SK-N-SH (cell line): ENCODE measurements around the gene ZNF683.

Experiments
- CTCF ChIP-seq: fragments of 200-600 bp; sonication (generic); IDR thresholded peaks from 2 replicates; pipeline ENCODE4 v1.6.1; 2017; ENCODE audit warnings: antibody characterized with exemption, mild to moderate bottlenecking, moderate library complexity
- EP300 ChIP-seq, 2 experiments: IDR thresholded peaks; 2 replicates each; pipeline versions ENCODE4 v1.4.0 to v1.6.1; 2012; ENCODE audit warnings: borderline replicate concordance in 1 of 2, low read depth in 1 of 2, low read length in 1 of 2
- EZH2phosphoT487 ChIP-seq: fragments of 200-600 bp; sonication (generic); IDR thresholded peaks from 2 replicates; pipeline ENCODE4 v1.6.1; 2017; ENCODE audit warnings: low read depth, mixed run types, mild to moderate bottlenecking, antibody characterized with exemption, moderate library complexity, borderline replicate concordance
- FOSL2 ChIP-seq: IDR thresholded peaks from 2 replicates; pipeline ENCODE4 v1.4.0; 2012; ENCODE audit warnings: low read depth, mild to moderate bottlenecking, moderate library complexity, borderline replicate concordance
- GABPA ChIP-seq: IDR thresholded peaks from 2 replicates; pipeline ENCODE4 v1.4.0; 2012; ENCODE audit warnings: low read depth, mild to moderate bottlenecking
- NRF1 ChIP-seq: IDR thresholded peaks from 2 replicates; pipeline ENCODE4 v1.6.1; 2012; ENCODE audit warnings: low read depth, mild to moderate bottlenecking, low read length
- POLR2AphosphoS5 ChIP-seq: IDR thresholded peaks from 2 replicates; pipeline ENCODE4 v1.6.1; 2012; ENCODE audit warnings: low read depth, low read length
- RAD21 ChIP-seq: IDR thresholded peaks from 2 replicates; pipeline ENCODE4 v1.6.1; 2012; ENCODE audit warnings: mild to moderate bottlenecking, low read length
- RCOR1 ChIP-seq: fragments of 150-350 bp; IDR thresholded peaks from 2 replicates; pipeline ENCODE4 v1.6.1; 2017; ENCODE audit warnings: antibody characterized with exemption, low read length
- SMC3 ChIP-seq: IDR thresholded peaks from 2 replicates; pipeline ENCODE4 v1.6.1; 2012; ENCODE audit warnings: low read depth, low read length, improper control_type of control experiment
- TF ChIP-seq, protein P1 (sequence below): IDR thresholded peaks from 2 replicates; pipeline ENCODE4; 2012
- TF ChIP-seq, protein P2 (sequence below): IDR thresholded peaks from 2 replicates; pipeline ENCODE4 v1.6.1; 2012; ENCODE audit warnings: mild to moderate bottlenecking, low read depth, low read length, moderate library complexity
- TF ChIP-seq, protein P3 (sequence below): IDR thresholded peaks from 2 replicates; pipeline ENCODE4 v1.4.0; 2012; ENCODE audit warnings: low read depth

DNA sequence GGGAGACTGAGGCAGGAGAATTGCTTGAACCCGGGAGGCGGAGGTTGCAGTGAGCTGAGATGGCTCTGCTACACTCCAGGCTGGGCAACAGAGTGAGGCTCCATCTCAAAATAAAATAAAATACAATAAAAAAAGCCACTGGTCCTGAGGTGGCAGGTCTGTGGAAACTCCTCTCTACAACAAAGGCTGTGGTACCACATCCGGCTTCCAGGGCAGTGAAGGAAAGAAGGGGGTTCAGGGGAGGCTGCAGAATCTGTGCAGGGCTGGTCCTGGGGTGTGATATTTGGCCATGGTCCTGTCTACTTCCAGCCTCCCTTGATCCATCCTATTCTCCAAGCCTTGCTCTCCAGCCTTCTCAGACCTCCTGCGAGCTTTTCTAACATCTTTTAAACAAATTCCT, 731 bp upstream of the ZNF683 start:
- TF ChIP-seq CTCF (no peak), RCOR1 (no peak), SMC3 (no peak), EP300 (IDR thresholded peaks at IDR 0.05; ENCODE audit: borderline replicate concordance in 1 of 2, low read depth in 1 of 2, low read length in 1 of 2) (no peak), RAD21 (no peak), NRF1 (no peak), POLR2AphosphoS5 (no peak), EZH2phosphoT487 (no peak), GABPA (no peak), FOSL2 (no peak)
- TF ChIP-seq, protein P1, sequence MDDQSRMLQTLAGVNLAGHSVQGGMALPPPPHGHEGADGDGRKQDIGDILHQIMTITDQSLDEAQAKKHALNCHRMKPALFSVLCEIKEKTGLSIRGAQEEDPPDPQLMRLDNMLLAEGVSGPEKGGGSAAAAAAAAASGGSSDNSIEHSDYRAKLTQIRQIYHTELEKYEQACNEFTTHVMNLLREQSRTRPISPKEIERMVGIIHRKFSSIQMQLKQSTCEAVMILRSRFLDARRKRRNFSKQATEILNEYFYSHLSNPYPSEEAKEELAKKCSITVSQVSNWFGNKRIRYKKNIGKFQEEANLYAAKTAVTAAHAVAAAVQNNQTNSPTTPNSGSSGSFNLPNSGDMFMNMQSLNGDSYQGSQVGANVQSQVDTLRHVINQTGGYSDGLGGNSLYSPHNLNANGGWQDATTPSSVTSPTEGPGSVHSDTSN: no peak
- TF ChIP-seq, protein P2, sequence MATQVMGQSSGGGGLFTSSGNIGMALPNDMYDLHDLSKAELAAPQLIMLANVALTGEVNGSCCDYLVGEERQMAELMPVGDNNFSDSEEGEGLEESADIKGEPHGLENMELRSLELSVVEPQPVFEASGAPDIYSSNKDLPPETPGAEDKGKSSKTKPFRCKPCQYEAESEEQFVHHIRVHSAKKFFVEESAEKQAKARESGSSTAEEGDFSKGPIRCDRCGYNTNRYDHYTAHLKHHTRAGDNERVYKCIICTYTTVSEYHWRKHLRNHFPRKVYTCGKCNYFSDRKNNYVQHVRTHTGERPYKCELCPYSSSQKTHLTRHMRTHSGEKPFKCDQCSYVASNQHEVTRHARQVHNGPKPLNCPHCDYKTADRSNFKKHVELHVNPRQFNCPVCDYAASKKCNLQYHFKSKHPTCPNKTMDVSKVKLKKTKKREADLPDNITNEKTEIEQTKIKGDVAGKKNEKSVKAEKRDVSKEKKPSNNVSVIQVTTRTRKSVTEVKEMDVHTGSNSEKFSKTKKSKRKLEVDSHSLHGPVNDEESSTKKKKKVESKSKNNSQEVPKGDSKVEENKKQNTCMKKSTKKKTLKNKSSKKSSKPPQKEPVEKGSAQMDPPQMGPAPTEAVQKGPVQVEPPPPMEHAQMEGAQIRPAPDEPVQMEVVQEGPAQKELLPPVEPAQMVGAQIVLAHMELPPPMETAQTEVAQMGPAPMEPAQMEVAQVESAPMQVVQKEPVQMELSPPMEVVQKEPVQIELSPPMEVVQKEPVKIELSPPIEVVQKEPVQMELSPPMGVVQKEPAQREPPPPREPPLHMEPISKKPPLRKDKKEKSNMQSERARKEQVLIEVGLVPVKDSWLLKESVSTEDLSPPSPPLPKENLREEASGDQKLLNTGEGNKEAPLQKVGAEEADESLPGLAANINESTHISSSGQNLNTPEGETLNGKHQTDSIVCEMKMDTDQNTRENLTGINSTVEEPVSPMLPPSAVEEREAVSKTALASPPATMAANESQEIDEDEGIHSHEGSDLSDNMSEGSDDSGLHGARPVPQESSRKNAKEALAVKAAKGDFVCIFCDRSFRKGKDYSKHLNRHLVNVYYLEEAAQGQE: no peak
- TF ChIP-seq, protein P3, sequence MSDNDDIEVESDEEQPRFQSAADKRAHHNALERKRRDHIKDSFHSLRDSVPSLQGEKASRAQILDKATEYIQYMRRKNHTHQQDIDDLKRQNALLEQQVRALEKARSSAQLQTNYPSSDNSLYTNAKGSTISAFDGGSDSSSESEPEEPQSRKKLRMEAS: no peak
